ENCODE data around the gene MACF1.
"Not testable (repeated sequence)": the region's sequence is repeated elsewhere in the genome, so short reads cannot be mapped to it uniquely, and the experiment has no call there.

The MACF1 gene, protein sequence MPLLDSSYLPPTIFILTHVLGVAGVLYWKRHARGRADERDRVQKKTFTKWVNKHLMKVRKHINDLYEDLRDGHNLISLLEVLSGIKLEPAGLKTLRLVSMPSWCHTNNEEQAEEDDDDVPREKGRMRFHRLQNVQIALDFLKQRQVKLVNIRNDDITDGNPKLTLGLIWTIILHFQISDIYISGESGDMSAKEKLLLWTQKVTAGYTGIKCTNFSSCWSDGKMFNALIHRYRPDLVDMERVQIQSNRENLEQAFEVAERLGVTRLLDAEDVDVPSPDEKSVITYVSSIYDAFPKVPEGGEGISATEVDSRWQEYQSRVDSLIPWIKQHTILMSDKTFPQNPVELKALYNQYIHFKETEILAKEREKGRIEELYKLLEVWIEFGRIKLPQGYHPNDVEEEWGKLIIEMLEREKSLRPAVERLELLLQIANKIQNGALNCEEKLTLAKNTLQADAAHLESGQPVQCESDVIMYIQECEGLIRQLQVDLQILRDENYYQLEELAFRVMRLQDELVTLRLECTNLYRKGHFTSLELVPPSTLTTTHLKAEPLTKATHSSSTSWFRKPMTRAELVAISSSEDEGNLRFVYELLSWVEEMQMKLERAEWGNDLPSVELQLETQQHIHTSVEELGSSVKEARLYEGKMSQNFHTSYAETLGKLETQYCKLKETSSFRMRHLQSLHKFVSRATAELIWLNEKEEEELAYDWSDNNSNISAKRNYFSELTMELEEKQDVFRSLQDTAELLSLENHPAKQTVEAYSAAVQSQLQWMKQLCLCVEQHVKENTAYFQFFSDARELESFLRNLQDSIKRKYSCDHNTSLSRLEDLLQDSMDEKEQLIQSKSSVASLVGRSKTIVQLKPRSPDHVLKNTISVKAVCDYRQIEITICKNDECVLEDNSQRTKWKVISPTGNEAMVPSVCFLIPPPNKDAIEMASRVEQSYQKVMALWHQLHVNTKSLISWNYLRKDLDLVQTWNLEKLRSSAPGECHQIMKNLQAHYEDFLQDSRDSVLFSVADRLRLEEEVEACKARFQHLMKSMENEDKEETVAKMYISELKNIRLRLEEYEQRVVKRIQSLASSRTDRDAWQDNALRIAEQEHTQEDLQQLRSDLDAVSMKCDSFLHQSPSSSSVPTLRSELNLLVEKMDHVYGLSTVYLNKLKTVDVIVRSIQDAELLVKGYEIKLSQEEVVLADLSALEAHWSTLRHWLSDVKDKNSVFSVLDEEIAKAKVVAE (N-terminal part only)

GRCh38 chr1:39204441-39205081, at the start of gene MACF1:
MACF1 (plus strand) TSS chr1:39204695; CDS start chr1:39205023, 328 bp downstream.
- peak; percentile 43 to 52 for DNase-seq

- no peak for DNase-seq
Measured at GRCh38 chr1:39157304-39157703, 47.2 kb upstream of the MACF1 start.

DNA sequence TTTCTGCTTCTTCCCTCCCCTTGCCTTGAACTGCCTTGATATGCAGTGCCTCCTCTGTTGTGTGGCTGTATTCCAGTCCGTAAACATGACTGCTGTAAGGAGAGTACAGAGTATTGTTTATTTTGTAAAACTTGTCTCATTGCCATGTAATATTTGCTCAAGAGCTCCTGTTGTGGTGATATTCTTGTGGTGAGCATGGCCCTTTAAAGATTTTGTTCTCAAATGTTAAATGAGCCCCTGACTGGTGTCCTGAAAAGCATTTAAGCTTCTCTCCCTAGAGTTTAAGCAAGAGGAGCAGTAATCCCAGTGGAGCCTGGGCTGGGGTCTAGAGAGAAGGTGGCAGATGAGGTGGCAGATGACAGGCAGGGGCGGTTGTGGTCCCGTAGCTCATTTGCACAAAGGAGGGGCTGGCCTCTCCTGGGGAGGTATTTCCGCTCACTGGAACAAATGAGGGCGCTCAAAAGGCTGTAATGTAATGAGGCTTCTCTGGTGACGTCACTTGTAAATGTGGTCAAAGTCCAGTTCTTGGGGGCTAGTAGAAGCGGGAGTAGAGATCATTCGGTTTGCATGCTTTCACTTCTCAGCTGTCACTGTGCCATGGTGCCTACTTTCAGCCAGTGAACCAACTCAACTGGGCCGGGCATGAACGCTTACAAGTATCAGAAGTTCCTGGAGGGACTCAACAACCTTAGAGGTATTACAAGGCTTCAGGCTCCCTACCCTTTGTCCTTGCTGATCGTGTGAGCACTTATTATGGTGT, 46.0 kb upstream of the MACF1 start:
- DNase-seq = no peak

DNA sequence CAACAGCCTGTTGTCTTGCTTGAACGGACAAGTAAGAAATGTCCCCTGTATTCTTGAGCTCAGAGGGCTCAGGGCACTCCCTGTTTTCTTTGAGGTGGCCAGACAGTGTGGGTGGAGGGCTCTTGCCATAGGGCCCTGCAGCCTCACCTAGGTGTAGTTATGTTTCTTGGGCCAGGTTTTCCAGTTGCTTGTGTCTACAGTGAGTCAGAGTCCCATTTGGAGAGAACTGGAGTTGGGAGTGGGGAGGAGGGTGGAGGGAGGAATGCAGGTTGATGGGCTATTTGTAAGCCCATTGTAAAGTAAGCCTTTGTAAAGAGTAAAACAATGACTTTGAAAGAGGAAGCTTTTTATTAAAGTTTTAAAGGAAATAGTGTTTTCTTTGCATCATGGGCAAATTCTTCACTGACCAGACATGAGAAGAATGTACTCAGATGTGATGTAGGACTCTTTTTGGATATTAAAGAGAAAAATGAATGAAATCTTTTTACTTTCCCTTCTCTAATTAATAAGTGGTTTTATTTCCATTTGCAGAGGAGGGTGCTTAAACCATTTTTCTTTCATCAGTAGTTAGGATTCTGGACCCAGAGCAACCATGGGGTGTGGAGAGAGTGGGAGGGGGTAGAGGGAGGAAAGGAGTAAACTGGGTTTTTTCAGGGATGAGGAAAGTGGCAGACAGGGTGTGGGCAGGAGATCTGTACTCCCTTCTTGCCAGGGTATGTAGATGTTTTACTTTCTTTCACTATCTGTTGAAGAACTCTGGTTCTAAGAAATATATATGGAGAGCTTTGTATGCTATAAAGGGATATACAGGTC, 45.1 kb upstream of the MACF1 start:
- DNase-seq = no peak

GRCh38 chr1:39160703-39161102, 43.8 kb upstream of the MACF1 start:
- DNase-seq = no peak

DNA sequence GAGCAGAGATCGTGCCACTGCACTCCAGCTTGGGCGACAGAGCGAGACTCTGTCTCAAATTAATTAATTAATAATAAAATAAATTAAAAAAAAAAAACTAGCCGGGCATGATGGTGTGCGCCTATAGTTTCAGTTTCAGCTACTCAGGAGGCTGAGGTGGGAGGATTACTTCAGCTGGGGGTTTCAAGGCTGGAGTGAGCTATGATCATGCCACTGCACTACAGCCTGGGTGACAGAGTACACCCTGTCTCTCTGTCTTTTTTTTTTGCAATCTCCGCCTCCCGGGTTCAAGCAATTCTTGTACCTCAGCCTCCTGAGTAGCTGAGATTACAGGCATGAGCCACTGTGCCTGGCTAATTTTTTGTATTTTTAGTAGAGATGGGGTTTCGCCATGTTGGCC, 42.7 kb upstream of the MACF1 start:
- not testable (repeated sequence) for DNase-seq

DNA sequence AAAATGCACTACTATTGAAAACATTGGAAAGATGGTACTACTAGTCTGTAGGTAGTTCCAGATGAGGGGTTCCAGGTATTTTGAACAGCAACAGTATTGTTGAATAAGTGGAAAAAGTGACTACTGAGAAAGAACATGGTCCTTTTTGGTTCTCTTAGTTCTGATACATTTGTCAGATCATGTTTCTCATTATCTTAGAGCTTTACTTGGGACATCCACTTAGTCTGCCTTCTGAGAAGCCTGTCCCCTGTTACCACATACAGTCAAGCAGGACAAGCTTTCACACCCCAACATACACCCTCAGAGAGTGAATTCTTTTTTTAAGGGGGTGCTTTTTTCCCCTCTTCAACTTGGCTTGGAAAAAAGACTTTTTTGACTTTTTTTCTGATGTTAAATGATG, 41.0 kb upstream of the MACF1 start:
- no peak for DNase-seq

- DNase-seq = no peak
Measured at GRCh38 chr1:39164256-39164655, 40.2 kb upstream of the MACF1 start.

DNA sequence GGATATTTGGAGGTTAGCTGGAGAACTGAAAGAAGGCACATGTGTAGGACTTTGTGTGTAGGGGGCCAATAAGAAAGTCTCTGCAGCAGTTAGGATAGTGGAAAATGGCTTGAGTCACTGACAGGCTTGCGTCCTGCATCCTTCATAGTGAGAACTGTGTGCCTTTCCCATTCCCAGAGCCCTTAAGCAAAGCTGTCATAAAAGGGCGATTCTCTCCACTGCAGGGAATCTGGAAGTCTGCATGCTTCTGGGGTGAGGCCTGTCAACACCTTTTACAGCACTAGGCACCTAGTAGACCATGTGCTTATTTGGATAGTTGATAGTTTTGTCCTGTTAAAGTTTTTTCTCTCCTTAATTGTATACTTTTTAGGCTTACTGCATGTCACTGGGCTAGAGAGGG, 39.4 kb upstream of the MACF1 start:
- no peak for DNase-seq

GRCh38 chr1:39165488-39165887, 39.0 kb upstream of the MACF1 start:
- no peak for DNase-seq

DNA sequence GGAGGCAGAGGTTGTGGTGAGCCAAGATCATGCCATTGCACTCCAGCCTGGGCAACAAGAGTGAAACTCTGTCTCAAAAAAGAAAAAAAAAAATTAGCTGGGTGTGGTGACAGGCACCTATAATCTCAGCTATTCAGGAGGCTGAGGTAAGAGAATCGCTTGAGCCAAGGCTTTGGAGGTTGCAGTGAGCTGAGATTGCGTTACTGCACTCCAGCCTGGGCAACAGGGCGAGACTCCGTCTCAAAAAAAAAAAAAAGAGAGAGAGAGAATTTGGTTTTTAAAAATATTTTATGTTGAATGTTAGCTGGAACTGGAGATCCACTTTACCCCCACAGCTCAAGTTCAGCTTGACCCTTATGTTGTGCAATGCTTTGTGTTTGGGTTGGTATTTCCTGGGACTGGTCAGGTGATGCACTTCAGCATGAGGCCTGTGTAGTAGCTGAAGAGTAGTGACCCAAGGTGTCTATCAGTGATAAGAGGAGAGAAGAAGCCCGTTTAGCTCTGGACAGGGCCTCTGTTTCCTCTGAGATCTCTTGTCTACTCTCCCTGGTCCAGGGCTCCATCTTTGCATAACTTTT, 36.8 kb upstream of the MACF1 start:
- no peak for DNase-seq

DNA sequence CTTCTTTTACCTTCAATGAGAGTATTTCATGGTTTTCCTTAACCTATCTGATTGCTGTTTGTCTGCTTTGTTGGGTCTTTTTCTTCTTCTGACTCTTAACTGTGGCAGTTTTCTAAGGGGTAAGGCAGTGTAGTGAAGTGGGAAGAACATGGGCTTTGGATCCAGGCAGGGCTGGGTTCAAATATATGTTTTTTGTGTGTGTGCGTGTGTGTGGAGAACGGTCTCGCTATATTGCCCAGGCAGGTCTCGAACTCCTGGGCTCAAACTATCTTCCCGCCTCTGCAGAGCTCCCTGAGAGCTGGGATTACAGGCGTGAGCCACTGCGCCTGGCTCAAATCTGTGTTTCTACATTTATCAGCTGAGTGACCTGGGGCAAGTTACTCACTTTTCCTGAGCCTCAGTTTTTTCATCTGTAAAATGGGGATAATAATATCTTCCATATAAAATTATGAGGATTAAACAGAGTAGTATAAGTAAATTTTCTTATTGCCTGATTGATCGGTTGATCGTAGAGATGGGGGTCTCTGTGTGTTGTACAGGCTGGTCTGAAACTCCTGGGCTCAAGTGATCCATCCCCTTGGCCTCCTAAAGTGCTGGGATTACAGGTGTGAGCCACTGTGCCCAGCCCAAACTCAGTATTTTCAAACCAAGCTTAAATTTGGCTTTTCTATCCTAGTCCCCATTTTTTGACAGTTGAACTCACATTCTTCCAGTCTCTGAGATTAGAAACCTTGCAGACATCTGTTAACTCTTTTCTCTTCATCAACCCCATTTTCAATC, 36.0 kb upstream of the MACF1 start:
- DNase-seq = no peak

DNA sequence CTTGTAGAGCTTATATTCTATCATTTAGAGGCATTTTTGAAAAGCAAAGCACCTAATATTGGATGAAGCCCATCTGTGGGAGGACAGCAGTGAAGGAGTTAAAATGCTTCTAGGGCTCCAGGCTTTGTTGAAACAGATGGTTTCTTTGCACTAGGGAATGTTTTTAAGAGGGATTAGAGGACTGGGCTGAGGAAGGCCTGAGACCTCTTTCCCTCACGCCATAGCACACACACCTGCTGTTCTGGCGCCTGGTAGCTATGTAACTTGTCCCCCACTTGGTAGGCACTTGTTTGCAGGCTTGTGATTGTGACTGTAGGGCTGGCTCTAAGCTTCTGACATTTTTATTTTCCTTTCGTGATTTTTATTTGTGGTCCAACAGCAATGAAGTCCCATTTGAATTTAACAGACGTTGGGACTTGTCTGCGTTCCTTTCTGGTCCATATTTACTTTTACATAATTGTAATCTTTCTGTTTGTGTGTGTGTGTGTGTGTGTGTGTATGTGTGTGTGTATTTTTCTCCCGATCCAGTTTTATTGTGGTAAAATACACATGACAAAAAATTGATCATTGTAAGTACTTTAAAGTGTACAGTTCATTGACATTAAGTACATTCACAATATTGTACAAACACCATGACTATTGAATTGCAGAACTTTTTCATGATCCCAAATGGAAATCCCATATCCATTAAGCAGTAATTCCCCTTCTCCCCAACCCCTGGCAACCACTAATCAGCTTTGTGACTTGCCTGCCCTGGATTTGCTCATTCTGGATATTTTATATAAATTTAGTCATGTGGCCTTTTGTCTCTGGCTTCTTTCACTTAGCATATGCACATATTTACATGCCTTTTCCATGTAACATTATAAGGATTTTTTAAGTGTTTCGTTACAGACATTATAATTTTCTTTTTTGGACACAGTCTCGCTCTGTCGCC, 33.5 kb upstream of the MACF1 start:
- DNase-seq = no peak

- DNase-seq = no peak
Measured at GRCh38 chr1:39173119-39173994, 31.1 kb upstream of the MACF1 start.

DNA sequence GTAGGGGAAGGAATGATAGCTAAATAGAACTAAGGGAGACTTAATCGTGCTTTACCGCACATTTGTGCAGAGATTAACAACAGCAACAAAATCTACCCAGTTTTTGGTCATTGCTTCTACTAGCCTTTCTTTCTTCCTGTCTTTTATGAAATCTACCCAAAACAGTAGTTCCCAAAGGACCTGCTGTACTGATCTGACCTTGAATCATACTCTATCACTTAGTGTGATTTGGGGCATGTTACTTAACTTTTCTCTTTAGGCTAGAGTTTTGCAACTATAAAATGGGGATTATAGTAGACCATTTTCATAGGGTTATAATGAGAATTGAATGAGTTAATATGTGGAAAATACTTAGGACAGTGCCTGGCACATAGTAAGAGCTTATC, 30.5 kb upstream of the MACF1 start:
- no peak for DNase-seq

GRCh38 chr1:39174390-39175081, 30.0 kb upstream of the MACF1 start:
- no peak for DNase-seq

DNA sequence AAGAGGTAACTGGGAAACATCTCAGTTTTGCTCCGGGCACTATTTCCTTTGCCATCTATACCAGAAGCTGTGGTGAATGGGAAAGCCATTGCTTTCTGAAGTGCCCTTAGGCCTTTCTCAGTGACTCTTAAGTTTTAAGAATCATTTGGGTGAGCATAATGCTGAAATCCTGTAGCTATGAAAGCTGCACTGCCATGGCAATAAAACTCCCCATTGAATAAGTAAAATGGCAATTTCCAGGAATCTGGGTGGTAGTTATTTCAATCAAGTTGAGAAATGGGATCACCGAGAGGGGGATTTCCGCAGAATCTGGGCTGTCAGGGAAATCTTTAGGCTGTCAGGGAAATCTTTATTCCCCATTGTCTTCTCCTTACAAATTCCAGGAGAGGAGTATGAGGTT, 26.8 kb upstream of the MACF1 start:
- DNase-seq = no peak

Data from stimulated activated CD4-positive, alpha-beta T cell treated with anti-CD3 and anti-CD28 coated beads, Interleukin-2, amount 100 ng/mL, for 24 hours (primary cell).